Left lung (tissue), 10 donors: ENCODE data around the gene MICALL2. TPM values are rescaled to one million over a fixed set of nuclear protein-coding genes. Genes with fewer than 3 reads are reported as not detected.
A peak's percentile ranks its signal among the peaks of the same experiment; 100 is the strongest.

Experiments
- ATAC-seq: fragments of 200-7000 bp; cut with Tn5 transposase; one replicate; pipeline ENCODE4 v1.9.1; 2020; ENCODE audit warnings: moderate library complexity
- DNase-seq, 4 donors: peaks; one replicate each; pipeline ENCODE4 v3.0.0-alpha.2; 2013 to 2020
- H3K27ac ChIP-seq, 2 donors: fragments of 200-600 bp; sonication (generic) in 1 of 2; one replicate each; pipeline versions ENCODE4 v1.5.0 to v1.8.0; 2020 to 2021
- H3K27me3 ChIP-seq, 2 donors: fragments of 200-600 bp; sonication (generic) in 1 of 2; one replicate each; pipeline versions ENCODE4 v1.5.0 to v1.8.0; 2020 to 2021
- H3K36me3 ChIP-seq, 2 donors: fragments of 200-600 bp; sonication (generic) in 1 of 2; one replicate each; pipeline versions ENCODE4 v1.5.0 to v1.8.0; 2020 to 2021
- H3K4me1 ChIP-seq, 2 donors: fragments of 200-600 bp; one replicate each; pipeline ENCODE4 v1.8.0; 2021
- H3K4me3 ChIP-seq, 2 donors: fragments of 200-600 bp; sonication (generic) in 1 of 2; one replicate each; pipeline versions ENCODE4 v1.5.0 to v1.8.0; 2020 to 2021; ENCODE audit warnings: mild to moderate bottlenecking in 1 of 2
- H3K9me3 ChIP-seq, 2 donors: fragments of 200-600 bp; sonication (generic) in 1 of 2; one replicate each; pipeline versions ENCODE4 v1.5.0 to v1.8.0; 2020 to 2021
- intact Hi-C, 2 donors: fragments of 100-400 bp; cut with DNase I; formaldehyde crosslinking; loops; one replicate each; pipeline versions ENCODE4 v1.11.2 to v1.14.2; 2022
- polyA plus RNA-seq, 6 donors: library from polyadenylated mRNA; unstranded; fragments of 120-200 nt; gene quantifications; one replicate each; pipeline ENCODE4 v1.2.1, GENCODE V29; 2013; ENCODE audit not compliant: insufficient read length in 6 of 6
- total RNA-seq, 2 donors: library from RNA; stranded (reverse); fragmentation: NEBNext Ultra II Directional; extraction: Animal tissue kit (Norgen Biotek cat#: 25700); gene quantifications; one replicate each; pipeline ENCODE4 v1.2.1, GENCODE V29; 2021
- TF ChIP-seq, protein P1 (sequence below), 2 donors: fragments of 200-600 bp; sonication (generic) in 1 of 2; IDR thresholded peaks; one replicate each; pipeline versions ENCODE4 v1.5.0 to v1.8.0; 2021; ENCODE audit warnings: antibody characterized with exemption in 2 of 2
- donor health status: DM: no; HTN: yes; CAD: no.
- donor health status: DM: no; HTN: no; CAD: no.

The MICALL2 gene
- total and polyA plus RNA-seq, 8 donors = 7.9 to 40.1 (median 14.8) TPM

DNA sequence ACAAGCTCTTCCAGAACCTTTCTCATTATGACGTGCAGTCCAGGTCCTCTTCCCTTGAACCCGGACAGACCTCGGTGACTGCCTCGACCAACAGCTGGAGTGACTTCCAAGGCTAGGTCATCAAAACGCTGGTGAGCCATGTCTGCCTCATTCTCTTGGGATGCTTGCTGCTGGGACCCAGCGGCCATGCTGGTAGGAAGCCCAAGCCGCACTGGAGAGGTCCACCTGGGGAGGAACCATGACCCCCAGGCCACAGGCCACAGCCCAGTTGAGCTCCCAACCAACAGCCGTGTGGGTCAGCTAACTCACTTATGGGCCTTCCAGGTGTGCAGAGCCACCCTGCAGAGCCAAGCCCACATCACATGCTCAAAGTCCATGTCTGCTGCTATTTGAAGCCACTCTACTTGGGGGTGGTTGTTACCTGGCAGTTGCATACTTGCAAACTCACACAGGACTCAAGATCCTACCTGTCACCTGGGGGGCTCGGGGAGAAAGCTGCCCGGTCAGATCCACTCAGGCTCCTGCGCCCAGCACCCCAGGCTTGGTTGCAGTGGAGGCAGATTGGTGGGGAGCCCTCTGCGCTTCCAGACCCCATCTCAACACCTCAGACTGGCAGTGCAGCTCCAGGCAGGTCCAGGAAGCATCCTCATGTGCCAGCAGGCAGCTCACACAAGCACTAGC, 57.0 kb downstream of the MICALL2 start:
- Histone ChIP-seq H3K36me3 (no peaks in the 10 kb centered on the region), H3K9me3 (peaks cover 0 to 6% of the 10 kb centered on the region in 2 donors), H3K27me3 (peaks cover 34 to 99% of the 10 kb centered on the region in 2 donors), H3K27ac (no peak overlapping the region), H3K4me3 (no peak overlapping the region), H3K4me1 (no peaks in the 10 kb centered on the region)
- intact Hi-C loops = no loop called here
- ATAC-seq (no peak), DNase-seq (peak in 1 of 4 donors; percentile 60)
- TF ChIP-seq, protein P1, sequence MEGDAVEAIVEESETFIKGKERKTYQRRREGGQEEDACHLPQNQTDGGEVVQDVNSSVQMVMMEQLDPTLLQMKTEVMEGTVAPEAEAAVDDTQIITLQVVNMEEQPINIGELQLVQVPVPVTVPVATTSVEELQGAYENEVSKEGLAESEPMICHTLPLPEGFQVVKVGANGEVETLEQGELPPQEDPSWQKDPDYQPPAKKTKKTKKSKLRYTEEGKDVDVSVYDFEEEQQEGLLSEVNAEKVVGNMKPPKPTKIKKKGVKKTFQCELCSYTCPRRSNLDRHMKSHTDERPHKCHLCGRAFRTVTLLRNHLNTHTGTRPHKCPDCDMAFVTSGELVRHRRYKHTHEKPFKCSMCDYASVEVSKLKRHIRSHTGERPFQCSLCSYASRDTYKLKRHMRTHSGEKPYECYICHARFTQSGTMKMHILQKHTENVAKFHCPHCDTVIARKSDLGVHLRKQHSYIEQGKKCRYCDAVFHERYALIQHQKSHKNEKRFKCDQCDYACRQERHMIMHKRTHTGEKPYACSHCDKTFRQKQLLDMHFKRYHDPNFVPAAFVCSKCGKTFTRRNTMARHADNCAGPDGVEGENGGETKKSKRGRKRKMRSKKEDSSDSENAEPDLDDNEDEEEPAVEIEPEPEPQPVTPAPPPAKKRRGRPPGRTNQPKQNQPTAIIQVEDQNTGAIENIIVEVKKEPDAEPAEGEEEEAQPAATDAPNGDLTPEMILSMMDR (IDR thresholded peaks at IDR 0.05) = no peak

DNA sequence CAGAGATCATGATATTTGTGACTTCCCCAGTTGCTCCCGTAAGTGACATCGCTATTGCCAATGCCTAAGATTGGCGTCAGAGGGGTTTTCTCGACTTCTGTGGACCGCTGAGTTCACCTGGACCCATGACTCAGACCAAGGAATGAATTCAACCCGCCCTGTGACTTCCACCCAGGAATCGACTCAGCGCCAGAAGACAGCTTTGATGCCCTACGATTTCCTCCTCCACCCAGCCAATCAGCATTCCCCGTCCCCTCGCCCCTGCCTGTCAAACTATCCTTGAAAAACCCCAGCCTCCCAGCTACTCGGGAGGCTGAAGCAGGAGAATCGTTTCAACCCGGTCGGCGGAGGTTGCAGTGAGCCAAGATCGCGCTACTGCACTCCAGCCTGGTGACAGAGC, 58.3 kb downstream of the MICALL2 start:
- intact Hi-C loops = no loop called here
- no peaks in the 10 kb centered on the region for H3K36me3 ChIP-seq
- no peak overlapping the region for H3K27ac ChIP-seq
- H3K27me3 ChIP-seq = peaks cover 34 to 93% of the 10 kb centered on the region in 2 donors
- no peak overlapping the region for H3K4me3 ChIP-seq
- DNase-seq = peak in 1 of 4 donors; percentile 11
- H3K4me1 ChIP-seq = no peaks in the 10 kb centered on the region
- ATAC-seq = no peak
- H3K9me3 ChIP-seq = peaks cover 0 to 7% of the 10 kb centered on the region in 2 donors
- TF ChIP-seq, protein P1 (IDR thresholded peaks at IDR 0.05) = no peak

DNA sequence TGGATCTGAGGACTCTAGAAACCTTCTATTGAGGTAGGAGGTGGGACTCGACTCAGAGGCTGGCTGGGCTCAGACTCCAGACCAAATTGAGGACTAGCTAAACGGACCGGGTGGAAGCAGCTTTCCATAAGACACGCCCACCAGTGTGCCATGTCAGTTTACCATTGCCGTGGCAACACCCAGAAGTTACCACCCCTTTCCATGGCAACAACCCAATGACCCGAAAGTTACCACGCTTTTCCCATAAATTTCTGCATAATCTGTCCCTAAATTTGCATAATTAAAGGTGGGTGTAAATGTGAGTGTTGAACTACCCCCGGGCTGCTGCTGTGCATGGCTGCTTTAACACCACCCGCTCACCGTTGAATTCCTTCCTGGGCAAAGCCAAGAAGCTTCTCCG, 58.9 kb downstream of the MICALL2 start:
- peak in 1 of 4 donors; percentile 21 for DNase-seq
- Histone ChIP-seq H3K9me3 (peaks cover 0 to 7% of the 10 kb centered on the region in 2 donors), H3K4me1 (no peaks in the 10 kb centered on the region), H3K4me3 (no peak overlapping the region), H3K36me3 (no peaks in the 10 kb centered on the region), H3K27ac (no peak overlapping the region), H3K27me3 (peaks cover 32 to 93% of the 10 kb centered on the region in 2 donors)
- no peak for ATAC-seq
- intact Hi-C loops = no loop called here
- TF ChIP-seq, protein P1 (IDR thresholded peaks at IDR 0.05) = no peak

DNA sequence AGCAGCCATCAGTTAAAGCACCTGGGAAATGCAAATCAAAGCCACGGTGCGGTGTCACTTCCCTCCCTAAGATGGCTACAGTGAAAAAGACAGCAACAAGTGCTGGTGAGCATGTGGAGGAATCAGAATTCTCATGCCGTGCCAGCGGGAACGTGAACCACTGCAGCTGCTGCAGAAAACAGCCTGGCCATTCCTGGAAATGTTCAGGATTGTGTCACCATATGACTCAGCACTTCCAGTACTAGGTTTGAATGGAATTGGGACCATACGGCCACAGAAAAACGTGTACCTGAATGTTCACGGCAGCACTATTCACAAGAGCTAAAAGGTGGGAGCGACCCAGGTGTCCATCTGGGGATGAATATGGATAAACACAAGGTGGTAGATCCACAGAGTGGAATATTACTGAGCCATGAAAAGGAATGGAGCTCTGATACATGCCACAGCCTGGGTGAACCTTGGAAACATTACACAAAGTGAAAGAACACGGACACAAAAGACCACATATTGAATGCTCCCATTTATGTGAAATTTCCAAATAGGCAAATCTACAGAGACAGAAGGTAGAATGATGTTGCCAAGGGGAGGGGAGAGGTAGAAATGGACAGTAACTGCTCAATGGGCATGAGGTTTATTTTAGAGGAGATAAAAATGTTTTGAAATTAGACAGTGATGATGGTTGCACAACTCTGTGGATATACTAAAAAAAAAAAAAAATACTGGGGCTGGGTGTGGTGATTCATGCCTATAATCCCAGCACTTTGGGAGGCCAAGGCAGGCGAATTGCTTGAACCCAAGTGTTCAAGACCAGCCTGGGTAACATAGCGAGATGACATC, 61.6 kb downstream of the MICALL2 start:
- H3K27me3 ChIP-seq = peaks cover 8 to 93% of the 10 kb centered on the region in 2 donors
- H3K4me1 ChIP-seq = no peaks in the 10 kb centered on the region
- intact Hi-C loops = no loop called here
- TF ChIP-seq, protein P1 (IDR thresholded peaks at IDR 0.05) = no peak
- H3K36me3 ChIP-seq = no peaks in the 10 kb centered on the region
- no peak overlapping the region for H3K4me3 ChIP-seq
- peaks cover 0 to 18% of the 10 kb centered on the region in 2 donors for H3K9me3 ChIP-seq
- no peak overlapping the region for H3K27ac ChIP-seq
- ATAC-seq (no peak), DNase-seq (peak in 1 of 4 donors; percentile 5)

DNA sequence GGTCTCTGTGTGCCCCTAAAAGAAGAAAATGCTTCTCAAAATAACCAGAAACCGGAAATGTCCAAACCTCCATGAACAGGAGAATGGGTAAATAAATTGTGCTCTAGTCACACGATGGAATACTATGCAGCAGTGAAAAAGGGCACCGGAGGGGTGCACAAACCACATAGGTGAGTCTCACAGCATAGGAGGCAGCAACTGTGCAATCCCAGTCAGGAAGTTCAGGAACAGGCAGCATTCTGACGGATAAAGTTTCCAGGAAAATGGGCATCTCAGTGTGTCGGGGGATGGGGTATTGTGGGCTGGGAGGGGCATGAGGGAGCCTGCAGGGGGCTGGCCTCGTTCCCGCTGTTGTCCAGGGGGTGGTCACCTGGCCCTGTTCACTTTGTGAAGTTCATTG, 63.1 kb downstream of the MICALL2 start:
- H3K27me3 ChIP-seq = peaks cover 0 to 91% of the 10 kb centered on the region in 2 donors

More for the DNA sequence above, 63.1 kb downstream of the MICALL2 start:
- DNase-seq (peak in 1 of 4 donors; percentile 26), ATAC-seq (no peak)
- H3K36me3 ChIP-seq = no peaks in the 10 kb centered on the region
- no peak overlapping the region for H3K27ac ChIP-seq
- TF ChIP-seq, protein P1 (IDR thresholded peaks at IDR 0.05) = no peak
- intact Hi-C loops = no loop called here
- H3K9me3 ChIP-seq = peaks cover 0 to 22% of the 10 kb centered on the region in 2 donors
- no peak overlapping the region for H3K4me3 ChIP-seq
- H3K4me1 ChIP-seq = no peaks in the 10 kb centered on the region
